B cell (primary cell): Measurements from ENCODE around the gene SLC2A4RG. TPM values are rescaled to one million over a fixed set of nuclear protein-coding genes. Genes with fewer than 3 reads are reported as not detected.

Experiments used
- ATAC-seq: fragments of 200-7000 bp; cut with Tn5 transposase; one replicate; pipeline ENCODE4 v1.10.0; 2021; ENCODE audit warnings: low read depth, mild to moderate bottlenecking, moderate number of reproducible peaks, moderate library complexity
- CTCF ChIA-PET: fragments of 350-600 bp; sonication (Branson Sonifier 250); formaldehyde crosslinking; loops from one replicate; lab custom pipeline; 2021; ENCODE audit warnings: antibody characterized with exemption, inconsistent platforms; lab: Charles Lee
- POLR2A ChIA-PET: fragments of 350-600 bp; sonication (Branson Sonifier 250); formaldehyde crosslinking; loops from one replicate; lab custom pipeline; 2021; ENCODE audit warnings: antibody characterized with exemption; lab: Charles Lee
- DNase-seq: peaks from one replicate; pipeline ENCODE4 v3.0.0; 2013
- H2AFZ ChIP-seq: 2 replicates; pipeline ENCODE4 v1.6.1; 2012; ENCODE audit warnings: mild to moderate bottlenecking, low read depth, low read length; ENCODE audit not compliant: insufficient read depth, poor library complexity, severe bottlenecking
- H3K27ac ChIP-seq, 2 donors: 1 replicate in 1 of 2; 2 replicates in 1 of 2; pipeline ENCODE4 v1.5.1; 2012 to 2013; ENCODE audit warnings: low read length in 2 of 2, mild to moderate bottlenecking in 2 of 2, moderate library complexity in 1 of 2
- H3K27me3 ChIP-seq, 4 experiments: fragments of 200-600 bp in 1 of 4; sonication (generic) in 1 of 4; replicated peaks in 1 of 4; 1 replicate in 2 of 4; 2 replicates in 2 of 4; pipeline versions ENCODE4 v1.6.1 to v1.7.0; 2013 to 2016; ENCODE audit warnings: low read length in 3 of 4, mild to moderate bottlenecking in 2 of 4, mixed read lengths in 1 of 4, moderate library complexity in 1 of 4; ENCODE audit not compliant: insufficient read depth in 4 of 4, control insufficient read depth in 3 of 4; ENCODE audit errors: control extremely low read depth in 1 of 4
- H3K36me3 ChIP-seq, 2 experiments: replicated peaks in 1 of 2; 1 replicate in 1 of 2; 2 replicates in 1 of 2; pipeline versions ENCODE4 v1.6.1 to v1.7.1; 2013; ENCODE audit warnings: low read length in 1 of 2; ENCODE audit not compliant: insufficient read depth in 2 of 2, control insufficient read depth in 1 of 2; ENCODE audit errors: control extremely low read depth in 1 of 2, extremely low read depth in 1 of 2
- H3K4me1 ChIP-seq, 2 donors: fragments of 200-600 bp in 1 of 2; sonication (generic) in 1 of 2; 1 replicate in 1 of 2; 2 replicates in 1 of 2; pipeline versions ENCODE4 v1.5.1 to v1.6.1; 2013 to 2017; ENCODE audit warnings: low read length in 2 of 2; ENCODE audit not compliant: control insufficient read depth in 2 of 2, insufficient read depth in 2 of 2
- H3K4me2 ChIP-seq: replicated peaks from 2 replicates; pipeline ENCODE3; 2012; ENCODE audit warnings: mild to moderate bottlenecking, low read depth, low read length; ENCODE audit not compliant: poor library complexity, severe bottlenecking
- H3K4me3 ChIP-seq, 5 experiments: fragments of 200-600 bp in 1 of 5; sonication (generic) in 1 of 5; 1 replicate in 3 of 5; 2 replicates in 2 of 5; pipeline versions ENCODE4 v1.5.1 to v1.7.0; 2011 to 2016; ENCODE audit warnings: low read length in 4 of 5, mild to moderate bottlenecking in 4 of 5, low read depth in 2 of 5, control low read depth in 1 of 5, moderate library complexity in 1 of 5; ENCODE audit not compliant: insufficient read depth in 1 of 5; ENCODE audit errors: control extremely low read depth in 1 of 5, extremely low read depth in 1 of 5
- H3K79me2 ChIP-seq: fragments of 200-600 bp; sonication (generic); one replicate; pipeline ENCODE4 v1.6.0; 2016; ENCODE audit warnings: low read length; ENCODE audit not compliant: control insufficient read depth, insufficient read depth
- H3K9ac ChIP-seq: fragments of 200-600 bp; sonication (generic); 2 replicates; pipeline ENCODE4 v1.6.1; 2017; ENCODE audit warnings: mild to moderate bottlenecking, low read length, moderate library complexity
- H3K9me3 ChIP-seq, 3 donors: one replicate each; pipeline versions ENCODE4 v1.6.1 to v1.7.1; 2013; ENCODE audit warnings: low read length in 2 of 3; ENCODE audit not compliant: control insufficient read depth in 2 of 3, insufficient read depth in 1 of 3; ENCODE audit errors: control extremely low read depth in 1 of 3
- H4K20me1 ChIP-seq: 2 replicates; pipeline ENCODE4 v1.6.0; 2012; ENCODE audit warnings: mild to moderate bottlenecking, low read length; ENCODE audit not compliant: insufficient read depth, control insufficient read depth, poor library complexity, severe bottlenecking
- H3K27ac Mint-ChIP-seq: one replicate; pipeline ENCODE4 v1.8.0; 2021; ENCODE audit warnings: mixed read lengths
- H3K27me3 Mint-ChIP-seq: one replicate; pipeline ENCODE4 v1.8.0; 2021; ENCODE audit warnings: mixed read lengths
- H3K4me1 Mint-ChIP-seq: one replicate; pipeline ENCODE4 v1.8.0; 2021; ENCODE audit warnings: mixed read lengths
- H3K4me3 Mint-ChIP-seq: one replicate; pipeline ENCODE4 v1.8.0; 2021; ENCODE audit warnings: mixed read lengths
- H3K9me3 Mint-ChIP-seq: one replicate; pipeline ENCODE4 v1.8.0; 2022; ENCODE audit warnings: mixed read lengths; ENCODE audit not compliant: insufficient read depth
- CTCF ChIP-seq: fragments of 200-600 bp; IDR thresholded peaks from one replicate; pipeline ENCODE4 v1.8.0; 2022; ENCODE audit warnings: antibody characterized with exemption, mild to moderate bottlenecking
- EZH2 ChIP-seq: IDR thresholded peaks from 2 replicates; pipeline ENCODE4 v1.6.1; 2012; ENCODE audit warnings: borderline replicate concordance, low read depth, mild to moderate bottlenecking, moderate library complexity, low read length; ENCODE audit not compliant: insufficient read depth, poor library complexity, severe bottlenecking
- WGBS: methylation state at CpG from one replicate; pipeline ENCODE4 v1.1.5; 2013; ENCODE audit warnings: missing lambda C conversion rate; ENCODE audit not compliant: insufficient coverage; 5-methylcytosine and 5-hydroxymethylcytosine counted together
- intact Hi-C: fragments of 100-400 bp; cut with micrococcal nuclease; formaldehyde crosslinking; loops from one replicate; pipeline ENCODE4 v1.10.0; 2022
- polyA plus RNA-seq: library from polyadenylated mRNA; depleted of rRNA; stranded (reverse); fragments of >200 nt; gene quantifications from 2 replicates; pipeline ENCODE4 v1.2.3, GENCODE V29; 2012
- total RNA-seq, 2 donors: library from RNA; stranded (reverse); fragments of 120-200 nt in 1 of 2; gene quantifications; 1 replicate in 1 of 2; 2 replicates in 1 of 2; pipeline versions ENCODE4 v1.2.3 to v1.2.4, GENCODE V29; 2013 to 2022

SLC2A4RG gene
- total and polyA plus RNA-seq, 2 donors (not counting 1 experiment from before 2014, with no cell fraction given), result 39.7 to 49.4 TPM

GRCh38 chr20:63708301-63709148 lies 31.1 kb upstream of the SLC2A4RG start:
- Histone ChIP-seq H2AFZ (peak overlapping the region; percentile 86), H3K9ac (peak overlapping the region; percentile 76), H3K27me3 (no peaks in the 10 kb centered on the region), H3K4me3 (peak overlapping the region in 4 of 5 experiments; percentile 53 to 80 (median 67)), H3K4me2 (peak overlapping the region; percentile 94), H3K27ac (peak overlapping the region; percentile 27 to 85), H3K4me1 (peaks cover 21 to 28% of the 10 kb centered on the region in 2 donors), H3K79me2 (peaks cover 93% of the 10 kb centered on the region), H3K36me3 (peaks cover 2 to 49% of the 10 kb centered on the region in 2 experiments), H3K9me3 (no peaks in the 10 kb centered on the region), H4K20me1 (peaks cover 75% of the 10 kb centered on the region)
- H3K9me3 Mint-ChIP-seq, result no peaks in the 10 kb centered on the region
- H3K27ac Mint-ChIP-seq, result peak overlapping the region; percentile 56
- peak; percentile 1 for ATAC-seq
- peak overlapping the region; percentile 76 for H3K4me3 Mint-ChIP-seq
- POLR2A ChIA-PET, result interaction anchor here (1.0 to 2.2 kb wide), 8 partner anchors 11 to 248 kb away, joined by 3 to 20 read pairs (median 6); partner anchors contain the start of genes GMEB2, LIME1, RTEL1 and SLC2A4RG
- TF ChIP-seq CTCF (no peak), EZH2 (no peak)
- H3K4me1 Mint-ChIP-seq, result peaks cover 38% of the 10 kb centered on the region
- CTCF ChIA-PET, result interaction anchor here (0.5 to 2.6 kb wide), 10 partner anchors 16 to 266 kb away, joined by 3 to 11 read pairs (median 4); partner anchors contain the start of genes LIME1, PTK6, RTEL1 and TPD52L2
- no peak for DNase-seq
- WGBS, result 27% methylated on average over 65 of the region's 67 CpGs
- intact Hi-C loops, result loop anchor here (5.0 kb wide), 1 partner anchor 354 kb away; the partner anchor contains the start of gene TCEA2
- no peaks in the 10 kb centered on the region for H3K27me3 Mint-ChIP-seq
